ENCODE measurements around the gene GRIK1. TPM values are rescaled to one million over a fixed set of nuclear protein-coding genes. Genes with fewer than 3 reads are reported as not detected.

Gene GRIK1
- total and polyA plus RNA-seq, 2 donors (not counting 1 experiment from before 2014, with no cell fraction given), result not detected

DNA sequence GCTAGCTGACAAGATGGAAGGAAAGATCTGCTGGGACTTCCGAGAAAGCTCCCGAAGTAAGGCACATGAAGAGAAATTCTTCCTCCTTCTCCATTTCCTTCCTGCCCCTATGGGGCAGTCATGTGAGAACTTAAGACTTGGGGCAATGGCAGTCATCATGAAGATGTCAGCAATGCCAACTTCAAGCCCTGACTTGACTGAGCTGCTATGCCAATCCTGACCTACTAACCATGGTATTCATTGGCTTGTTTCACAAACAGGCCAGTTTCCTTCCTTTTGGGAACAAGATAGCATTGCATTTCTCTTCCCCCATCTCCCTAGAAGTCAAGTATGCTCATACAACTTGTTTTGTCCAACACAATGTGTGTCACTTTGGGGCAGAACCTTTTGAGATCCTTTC lies 25.5 kb downstream of the GRIK1 start:
- no peaks in the 10 kb centered on the region for H3K9me3 Mint-ChIP-seq (ENCODE audit: insufficient read depth)
- no peak for ATAC-seq (ENCODE audit: low read depth)
- Histone ChIP-seq H2AFZ (ENCODE audit: insufficient read depth, low read depth, low read length, poor library complexity, severe bottlenecking) (no peak overlapping the region), H3K4me1 (ENCODE audit: control insufficient read depth in 2 of 2, insufficient read depth in 2 of 2, low read length in 2 of 2) (no peaks in the 10 kb centered on the region), H3K36me3 (replicated peaks in 1 of 2; ENCODE audit: control extremely low read depth in 1 of 2, control insufficient read depth in 1 of 2, extremely low read depth in 1 of 2, insufficient read depth in 2 of 2, low read length in 1 of 2) (no peaks in the 10 kb centered on the region), H3K9me3 (ENCODE audit: control extremely low read depth in 1 of 3, control insufficient read depth in 2 of 3, insufficient read depth in 1 of 3, low read length in 2 of 3) (no peaks in the 10 kb centered on the region), H3K9ac (ENCODE audit: low read length) (no peak overlapping the region), H3K79me2 (ENCODE audit: control insufficient read depth, insufficient read depth, low read length) (no peaks in the 10 kb centered on the region), H4K20me1 (ENCODE audit: control insufficient read depth, insufficient read depth, low read length, poor library complexity, severe bottlenecking) (no peaks in the 10 kb centered on the region), H3K4me2 (replicated peaks; ENCODE audit: low read depth, low read length, poor library complexity, severe bottlenecking) (no peak overlapping the region), H3K4me3 (ENCODE audit: control extremely low read depth in 1 of 5, extremely low read depth in 1 of 5, insufficient read depth in 1 of 5, low read depth in 2 of 5, low read length in 4 of 5) (no peak overlapping the region), H3K27ac (ENCODE audit: low read length in 2 of 2) (no peak overlapping the region), H3K27me3 (replicated peaks in 1 of 4; ENCODE audit: control extremely low read depth in 1 of 4, control insufficient read depth in 3 of 4, insufficient read depth in 4 of 4, low read length in 3 of 4) (no peaks in the 10 kb centered on the region)
- no peak for DNase-seq
- no peaks in the 10 kb centered on the region for H3K27me3 Mint-ChIP-seq
- H3K4me3 Mint-ChIP-seq, result no peak overlapping the region
- no peak overlapping the region for H3K27ac Mint-ChIP-seq
- no CpG with 5 or more reads among the region's 2 CpGs for WGBS (ENCODE audit: insufficient coverage)
- TF ChIP-seq CTCF (IDR thresholded peaks at IDR 0.05) (no peak), EZH2 (IDR thresholded peaks at IDR 0.05; ENCODE audit: borderline replicate concordance, insufficient read depth, low read depth, low read length, poor library complexity, severe bottlenecking) (no peak)
- POLR2A ChIA-PET, result no interaction called here
- CTCF ChIA-PET, result no interaction called here
- intact Hi-C loops (cut with micrococcal nuclease), result no loop called here
- no peaks in the 10 kb centered on the region for H3K4me1 Mint-ChIP-seq

GRCh38 chr21:29909571-29909970 lies 30.2 kb downstream of the GRIK1 start:
- Mint-ChIP-seq H3K27me3 (no peaks in the 10 kb centered on the region), H3K27ac (no peak overlapping the region), H3K4me3 (no peak overlapping the region), H3K4me1 (no peaks in the 10 kb centered on the region), H3K9me3 (ENCODE audit: insufficient read depth) (no peaks in the 10 kb centered on the region)
- no CpG with 5 or more reads among the region's 4 CpGs for WGBS (ENCODE audit: insufficient coverage)
- no peak for DNase-seq
- intact Hi-C loops (cut with micrococcal nuclease), result no loop called here
- H3K36me3 ChIP-seq (replicated peaks in 1 of 2; ENCODE audit: control extremely low read depth in 1 of 2, control insufficient read depth in 1 of 2, extremely low read depth in 1 of 2, insufficient read depth in 2 of 2, low read length in 1 of 2), result no peaks in the 10 kb centered on the region
- no peaks in the 10 kb centered on the region for H3K27me3 ChIP-seq (replicated peaks in 1 of 4; ENCODE audit: control extremely low read depth in 1 of 4, control insufficient read depth in 3 of 4, insufficient read depth in 4 of 4, low read length in 3 of 4)
- no peak for ATAC-seq (ENCODE audit: low read depth)
- CTCF ChIA-PET, result no interaction called here
- no peak overlapping the region for H2AFZ ChIP-seq (ENCODE audit: insufficient read depth, low read depth, low read length, poor library complexity, severe bottlenecking)
- TF ChIP-seq EZH2 (IDR thresholded peaks at IDR 0.05; ENCODE audit: borderline replicate concordance, insufficient read depth, low read depth, low read length, poor library complexity, severe bottlenecking), result no peak
- TF ChIP-seq CTCF (IDR thresholded peaks at IDR 0.05), result no peak
- H3K79me2 ChIP-seq (ENCODE audit: control insufficient read depth, insufficient read depth, low read length), result no peaks in the 10 kb centered on the region
- no peak overlapping the region for H3K4me3 ChIP-seq (ENCODE audit: control extremely low read depth in 1 of 5, extremely low read depth in 1 of 5, insufficient read depth in 1 of 5, low read depth in 2 of 5, low read length in 4 of 5)
- H3K9me3 ChIP-seq (ENCODE audit: control extremely low read depth in 1 of 3, control insufficient read depth in 2 of 3, insufficient read depth in 1 of 3, low read length in 2 of 3), result peaks cover 0 to 4% (median 0%) of the 10 kb centered on the region in 3 donors
- POLR2A ChIA-PET, result no interaction called here
- H3K4me2 ChIP-seq (replicated peaks; ENCODE audit: low read depth, low read length, poor library complexity, severe bottlenecking), result no peak overlapping the region
- no peak overlapping the region for H3K27ac ChIP-seq (ENCODE audit: low read length in 2 of 2)
- H3K9ac ChIP-seq (ENCODE audit: low read length), result no peak overlapping the region
- no peaks in the 10 kb centered on the region for H3K4me1 ChIP-seq (ENCODE audit: control insufficient read depth in 2 of 2, insufficient read depth in 2 of 2, low read length in 2 of 2)
- no peaks in the 10 kb centered on the region for H4K20me1 ChIP-seq (ENCODE audit: control insufficient read depth, insufficient read depth, low read length, poor library complexity, severe bottlenecking)
